ENCODE data around the gene ARHGEF17. TPM values are rescaled to one million over a fixed set of nuclear protein-coding genes. Genes with fewer than 3 reads are reported as not detected.

The ARHGEF17 gene
- total RNA-seq, 1 donor from 2014 or later: 19.9 TPM

DNA sequence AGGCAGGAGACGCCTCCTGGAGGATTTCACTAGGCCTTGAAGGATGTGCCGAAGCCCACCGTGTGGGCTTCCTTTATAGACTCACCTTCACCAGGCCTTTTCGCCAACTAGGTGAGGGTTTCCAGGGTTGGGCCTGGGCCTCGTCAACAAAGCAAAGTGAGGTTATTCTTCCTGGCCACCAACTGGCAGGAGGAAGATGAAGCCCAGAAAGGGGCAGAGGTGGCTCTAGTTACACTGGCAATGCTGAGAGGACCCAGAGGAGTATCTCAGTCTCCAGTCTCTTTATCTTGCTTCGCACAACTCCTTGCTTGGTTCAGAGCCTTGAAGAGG, 67.7 kb downstream of the ARHGEF17 start:
- peak overlapping the region; percentile 78 for H2AFZ ChIP-seq (replicated peaks)
- no peak for TF ChIP-seq EZH2phosphoT487 (IDR thresholded peaks at IDR 0.05)
- no peak for TF ChIP-seq EZH2 (IDR thresholded peaks at IDR 0.05)
- no peak for TF ChIP-seq CTCF (IDR thresholded peaks at IDR 0.05)
- peaks cover 13% of the 10 kb centered on the region for H3K27me3 Mint-ChIP-seq (ENCODE audit: insufficient read depth, low read depth)
- peaks cover 25% of the 10 kb centered on the region for H3K4me1 Mint-ChIP-seq
- H3K27ac ChIP-seq: no peak overlapping the region
- peak overlapping the region; percentile 76 for H3K27ac Mint-ChIP-seq
- no peaks in the 10 kb centered on the region for H3K36me3 ChIP-seq
- peaks cover 5% of the 10 kb centered on the region for H3K27me3 ChIP-seq
- no peak overlapping the region for H3K9ac ChIP-seq
- H3K4me3 ChIP-seq: no peak overlapping the region
- no peak for DNase-seq (ENCODE audit: low spot score)
- no peaks in the 10 kb centered on the region for H3K9me3 Mint-ChIP-seq
- peak overlapping the region; percentile 21 for H3K4me2 ChIP-seq
- no peaks in the 10 kb centered on the region for H3F3A ChIP-seq (ENCODE audit: low read depth)
- H3K79me2 ChIP-seq (ENCODE audit: low read depth): peaks cover 40% of the 10 kb centered on the region
- no peaks in the 10 kb centered on the region for H3K9me3 ChIP-seq (ENCODE audit: low read depth)
- H3K36me3 Mint-ChIP-seq: no peaks in the 10 kb centered on the region
- peak overlapping the region; percentile 82 for H3K4me3 Mint-ChIP-seq
- H4K20me1 ChIP-seq (ENCODE audit: low read depth): peaks cover 34% of the 10 kb centered on the region
- H3K4me1 ChIP-seq: peaks cover 12% of the 10 kb centered on the region

DNA sequence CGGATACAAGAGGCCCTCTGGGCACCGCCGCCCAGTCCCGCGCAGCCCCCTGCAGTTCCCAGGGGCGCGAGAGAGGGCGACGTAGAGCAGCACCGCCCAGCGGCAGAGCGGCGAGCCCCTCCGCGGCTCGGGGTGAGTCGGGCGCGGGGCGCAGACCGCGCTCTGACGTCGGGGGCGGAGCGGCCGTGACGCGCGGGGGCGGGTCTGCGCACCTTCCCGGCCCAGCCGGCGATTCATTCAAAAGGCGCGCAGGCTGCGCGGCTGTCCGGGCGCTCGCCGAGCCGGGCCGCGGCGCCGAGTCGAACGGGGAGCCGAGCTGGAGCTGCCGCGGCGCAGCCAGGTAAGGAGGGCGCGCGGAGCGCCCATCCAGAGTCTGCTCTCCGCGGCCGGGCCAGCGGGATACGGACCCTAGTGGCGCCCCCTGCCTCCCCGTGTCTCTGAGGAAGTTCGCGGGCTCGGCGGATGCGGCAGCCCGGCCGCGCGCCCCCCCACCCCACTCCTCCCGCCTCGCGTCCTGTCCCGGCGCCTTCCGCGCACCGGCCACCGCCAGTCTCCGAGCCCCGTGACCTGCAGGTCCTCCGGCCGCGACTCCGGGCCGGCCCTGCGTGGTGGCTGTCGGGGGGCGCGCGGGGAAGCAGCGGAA, 68.2 kb downstream of the ARHGEF17 start, which contains the start of gene RELT:
Gene RELT, plus strand, starts transcription at position 240 of the 643 bp plus-strand sequence. CDS start 12,738 bp downstream, outside the sequence.
- Histone ChIP-seq H3K4me2 (peak within 1 kb of the TSS; percentile 99), H4K20me1 (ENCODE audit: low read depth) (peaks cover 39% of the 10 kb centered on the region), H3K27ac (no peak within 1 kb of the TSS), H3K79me2 (ENCODE audit: low read depth) (peaks cover 40% of the 10 kb centered on the region), H3K27me3 (peaks cover 5% of the 10 kb centered on the region), H3K9ac (peak within 1 kb of the TSS; percentile 58), H3K9me3 (ENCODE audit: low read depth) (no peaks in the 10 kb centered on the region), H3F3A (ENCODE audit: low read depth) (no peaks in the 10 kb centered on the region), H3K4me3 (peak within 1 kb of the TSS; percentile 93), H2AFZ (replicated peaks) (peak within 1 kb of the TSS; percentile 78), H3K4me1 (peaks cover 12% of the 10 kb centered on the region), H3K36me3 (no peaks in the 10 kb centered on the region)
- Mint-ChIP-seq H3K4me1 (peaks cover 25% of the 10 kb centered on the region), H3K27ac (peak within 1 kb of the TSS; percentile 76), H3K9me3 (no peaks in the 10 kb centered on the region), H3K27me3 (ENCODE audit: insufficient read depth, low read depth) (peaks cover 10% of the 10 kb centered on the region), H3K36me3 (no peaks in the 10 kb centered on the region), H3K4me3 (peak within 1 kb of the TSS; percentile 91)
- peak; percentile 97 for DNase-seq (ENCODE audit: low spot score)
- TF ChIP-seq EZH2 (IDR thresholded peaks at IDR 0.05) (no peak), EZH2phosphoT487 (IDR thresholded peaks at IDR 0.05) (no peak), CTCF (IDR thresholded peaks at IDR 0.05) (peak; percentile 78)

DNA sequence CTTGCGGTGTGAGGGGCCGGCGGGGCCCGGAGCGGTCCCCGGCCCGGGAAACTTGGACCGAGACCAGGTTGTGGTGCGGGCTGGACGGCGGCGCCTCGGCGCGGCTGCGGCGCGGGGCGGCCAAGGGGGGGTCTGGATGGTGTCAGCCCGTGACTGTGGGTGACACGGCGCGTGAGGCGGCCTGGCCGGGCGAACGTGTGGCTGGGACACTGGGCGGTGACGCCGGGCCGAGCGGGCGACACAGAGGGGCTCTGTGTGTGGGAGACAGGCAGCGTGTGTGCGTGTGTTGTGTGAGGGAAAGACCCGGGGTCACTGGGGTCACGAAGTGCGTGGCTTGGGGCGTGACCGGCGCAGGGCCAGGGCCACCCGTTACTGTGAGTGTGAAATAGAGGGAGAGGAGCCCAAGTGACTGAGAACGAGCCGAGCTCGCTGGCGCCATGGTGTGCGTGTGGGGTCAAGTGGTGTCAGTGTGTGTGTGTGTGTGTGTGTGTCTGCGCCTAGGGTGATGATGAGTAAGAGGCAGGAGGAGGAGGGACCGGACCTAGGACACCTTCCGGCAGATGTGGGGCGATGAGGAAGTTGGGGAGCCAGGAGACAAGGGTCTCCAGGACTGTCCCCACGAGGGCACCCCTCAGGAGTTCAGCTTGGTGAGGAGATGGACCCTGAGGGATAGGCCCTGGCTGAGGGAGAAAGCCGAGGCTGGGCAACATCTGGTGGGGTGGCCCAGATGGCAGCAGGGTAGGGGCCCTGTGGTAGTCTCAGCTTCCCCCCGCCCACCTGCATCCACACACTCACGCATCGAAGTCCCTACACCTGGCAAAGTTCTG, 68.9 kb downstream of the ARHGEF17 start:
- H3K4me1 Mint-ChIP-seq: peaks cover 25% of the 10 kb centered on the region
- H3K79me2 ChIP-seq (ENCODE audit: low read depth): peaks cover 40% of the 10 kb centered on the region
- peak overlapping the region; percentile 99 for H3K4me2 ChIP-seq
- no peak overlapping the region for H3K27ac ChIP-seq
- H2AFZ ChIP-seq (replicated peaks): peak overlapping the region; percentile 70
- H3K4me3 ChIP-seq: peak overlapping the region; percentile 93
- no peaks in the 10 kb centered on the region for H3F3A ChIP-seq (ENCODE audit: low read depth)
- H3K36me3 Mint-ChIP-seq: no peaks in the 10 kb centered on the region
- peak overlapping the region; percentile 58 for H3K9ac ChIP-seq
- no peaks in the 10 kb centered on the region for H3K9me3 ChIP-seq (ENCODE audit: low read depth)
- peaks cover 12% of the 10 kb centered on the region for H3K4me1 ChIP-seq
- peak overlapping the region; percentile 52 for H3K27ac Mint-ChIP-seq
- DNase-seq (ENCODE audit: low spot score): peak; percentile 58
- TF ChIP-seq EZH2phosphoT487 (IDR thresholded peaks at IDR 0.05) (no peak), CTCF (IDR thresholded peaks at IDR 0.05) (no peak), EZH2 (IDR thresholded peaks at IDR 0.05) (no peak)
- no peaks in the 10 kb centered on the region for H3K9me3 Mint-ChIP-seq
- H3K4me3 Mint-ChIP-seq: peak overlapping the region; percentile 91
- peaks cover 5% of the 10 kb centered on the region for H3K27me3 ChIP-seq
- peaks cover 44% of the 10 kb centered on the region for H4K20me1 ChIP-seq (ENCODE audit: low read depth)
- no peaks in the 10 kb centered on the region for H3K36me3 ChIP-seq
- peaks cover 10% of the 10 kb centered on the region for H3K27me3 Mint-ChIP-seq (ENCODE audit: insufficient read depth, low read depth)

Measured in neural progenitor cell (in vitro differentiated cells).